Lower leg skin (tissue), 4 donors: ENCODE data around the gene PLXNA2. TPM values are rescaled to one million over a fixed set of nuclear protein-coding genes. Genes with fewer than 3 reads are reported as not detected.

ENCODE experiments used
- DNase-seq, 2 donors: peaks; one replicate each; pipeline ENCODE4 v3.0.0-alpha.2; 2019; ENCODE audit warnings: low spot score in 2 of 2
- H3K4me3 ChIP-seq: fragments of 200-600 bp; sonication (generic); 2 replicates; pipeline ENCODE4 v1.5.1; 2017; ENCODE audit warnings: mild to moderate bottlenecking, low read depth; ENCODE audit not compliant: poor library complexity, severe bottlenecking
- CTCF ChIP-seq, 3 donors: fragments of 450-650 bp; IDR thresholded peaks; one replicate each; pipeline ENCODE4 v1.5.1; 2016; ENCODE audit warnings: antibody characterized with exemption in 3 of 3, mild to moderate bottlenecking in 3 of 3, moderate library complexity in 2 of 3
- POLR2A ChIP-seq, 2 donors: fragments of 450-650 bp; IDR thresholded peaks; one replicate each; pipeline ENCODE4 v1.6.1; 2016 to 2017; ENCODE audit warnings: antibody characterized with exemption in 2 of 2, mild to moderate bottlenecking in 1 of 2, moderate library complexity in 1 of 2
- WGBS, 2 donors: methylation state at CpG; one replicate each; pipeline ENCODE4 v1.1.5; 2018; 5-methylcytosine and 5-hydroxymethylcytosine counted together
- intact Hi-C: fragments of 100-400 bp; cut with DNase I; formaldehyde crosslinking; loops from one replicate; pipeline ENCODE4 v1.15.0; 2023; ENCODE audit warnings: low total_unique reads
- total RNA-seq, 4 donors: library from RNA; depleted of rRNA; stranded (reverse); fragments of >200 nt; gene quantifications; one replicate each; pipeline ENCODE4 v1.1.0, GENCODE V29; 2016

The PLXNA2 gene
- total RNA-seq, 4 donors from 2014 or later: 27.4 to 44.2 (median 36.9) TPM

- TF ChIP-seq CTCF (IDR thresholded peaks at IDR 0.05) (no peak), POLR2A (IDR thresholded peaks at IDR 0.05) (no peak)
- 94 to 96% methylated on average over 1 of the region's 1 CpG for WGBS, 2 donors
- no peak overlapping the region for H3K4me3 ChIP-seq
- DNase-seq: no peak
- intact Hi-C loops: no loop called here
Observed at GRCh38 chr1:208163539-208163938, 80.6 kb downstream of the PLXNA2 start.

- WGBS, 2 donors: 50 to 68% methylated on average over 1 of the region's 1 CpG
- H3K4me3 ChIP-seq: no peak overlapping the region
- no peak for DNase-seq
- TF ChIP-seq CTCF (IDR thresholded peaks at IDR 0.05) (no peak), POLR2A (IDR thresholded peaks at IDR 0.05) (no peak)
- intact Hi-C loops: no loop called here
Observed at GRCh38 chr1:208162903-208163302, 81.3 kb downstream of the PLXNA2 start.

- no peak for TF ChIP-seq CTCF (IDR thresholded peaks at IDR 0.05)
- no peak for TF ChIP-seq POLR2A (IDR thresholded peaks at IDR 0.05)
- WGBS, 2 donors: 33 to 41% methylated on average over 6 of the region's 6 CpGs
- intact Hi-C loops: no loop called here
- DNase-seq: no peak
- no peak overlapping the region for H3K4me3 ChIP-seq
Observed at GRCh38 chr1:208161656-208162375, 82.4 kb downstream of the PLXNA2 start.

- intact Hi-C loops: no loop called here
- 88 to 97% methylated on average over 1 of the region's 1 CpG for WGBS, 2 donors
Observed at GRCh38 chr1:208161005-208161404, 83.2 kb downstream of the PLXNA2 start.

GRCh38 chr1:208160259-208160819 is 83.8 kb downstream of the PLXNA2 start:
- TF ChIP-seq CTCF (IDR thresholded peaks at IDR 0.05) (no peak), POLR2A (IDR thresholded peaks at IDR 0.05) (no peak)
- WGBS, 2 donors: 76 to 81% methylated on average over 4 of the region's 4 CpGs
- intact Hi-C loops: no loop called here

More at GRCh38 chr1:208161005-208161404, 83.2 kb downstream of the PLXNA2 start:
- no peak for DNase-seq
- no peak overlapping the region for H3K4me3 ChIP-seq
- no peak for TF ChIP-seq POLR2A (IDR thresholded peaks at IDR 0.05)
- TF ChIP-seq CTCF (IDR thresholded peaks at IDR 0.05): no peak

More at GRCh38 chr1:208160259-208160819, 83.8 kb downstream of the PLXNA2 start:
- H3K4me3 ChIP-seq: no peak overlapping the region
- DNase-seq: no peak
